Activated CD8-positive, alpha-beta memory T cell treated with anti-CD3 and anti-CD28 coated beads for 24 hours (primary cell): Measurements from ENCODE around the gene SPATA45.
A peak's percentile ranks its signal among the peaks of the same experiment; 100 is the strongest.

ENCODE experiments used
- DNase-seq: peaks from one replicate; pipeline ENCODE4 v3.0.0-alpha.2; 2020

Gene SPATA45

DNA sequence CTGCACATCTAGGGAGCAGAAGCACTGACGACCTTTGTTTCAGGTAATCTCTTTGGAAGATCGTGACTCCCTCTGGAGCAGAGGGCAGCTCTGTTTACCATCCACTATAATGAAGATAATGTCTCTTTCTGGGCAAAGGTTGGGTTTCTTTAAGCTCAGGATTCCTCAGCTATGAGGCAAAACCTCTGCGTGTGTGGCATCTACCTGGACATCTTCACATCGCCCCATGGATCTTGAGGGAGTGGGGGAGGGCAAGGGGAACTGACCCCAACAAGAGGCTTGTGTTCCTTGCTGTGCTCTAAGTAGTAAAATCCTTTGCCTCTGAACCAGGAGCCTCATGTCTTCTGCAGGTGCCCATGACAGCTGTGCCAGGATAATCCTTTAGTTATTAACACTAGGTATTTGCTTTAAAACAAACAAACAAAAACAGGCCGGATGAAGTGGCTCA lies 19.6 kb downstream of the SPATA45 start:
- no peak for DNase-seq

DNA sequence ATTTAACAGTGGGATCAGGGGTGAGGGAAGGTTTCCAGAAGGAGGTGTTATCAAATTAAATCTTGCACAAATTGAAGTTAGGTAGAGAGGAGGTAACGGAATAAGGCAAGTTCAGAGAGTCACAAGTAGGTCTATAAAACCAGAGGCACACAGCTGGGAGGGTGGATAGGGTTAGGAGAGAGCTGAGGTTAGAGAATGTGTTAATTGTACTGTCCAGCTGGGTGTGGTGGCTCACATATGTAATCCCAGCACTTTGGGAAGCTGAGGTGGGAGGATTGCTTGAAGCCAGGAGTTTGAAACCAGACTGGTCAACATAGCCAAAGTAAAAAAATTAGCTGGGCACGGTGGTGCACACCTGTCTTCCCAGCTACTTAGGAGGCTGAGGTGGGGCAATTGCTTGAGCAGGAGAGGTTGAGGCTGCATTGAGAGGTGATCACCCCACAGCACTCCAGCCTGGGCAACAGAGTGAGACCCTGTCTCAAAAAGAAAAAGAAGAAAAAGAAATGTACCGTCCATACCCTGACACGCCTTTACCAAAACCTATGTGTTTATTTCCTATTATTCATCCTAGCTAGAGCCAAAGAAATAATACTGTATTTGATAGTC lies 20.2 kb downstream of the SPATA45 start:
- DNase-seq = no peak

DNA sequence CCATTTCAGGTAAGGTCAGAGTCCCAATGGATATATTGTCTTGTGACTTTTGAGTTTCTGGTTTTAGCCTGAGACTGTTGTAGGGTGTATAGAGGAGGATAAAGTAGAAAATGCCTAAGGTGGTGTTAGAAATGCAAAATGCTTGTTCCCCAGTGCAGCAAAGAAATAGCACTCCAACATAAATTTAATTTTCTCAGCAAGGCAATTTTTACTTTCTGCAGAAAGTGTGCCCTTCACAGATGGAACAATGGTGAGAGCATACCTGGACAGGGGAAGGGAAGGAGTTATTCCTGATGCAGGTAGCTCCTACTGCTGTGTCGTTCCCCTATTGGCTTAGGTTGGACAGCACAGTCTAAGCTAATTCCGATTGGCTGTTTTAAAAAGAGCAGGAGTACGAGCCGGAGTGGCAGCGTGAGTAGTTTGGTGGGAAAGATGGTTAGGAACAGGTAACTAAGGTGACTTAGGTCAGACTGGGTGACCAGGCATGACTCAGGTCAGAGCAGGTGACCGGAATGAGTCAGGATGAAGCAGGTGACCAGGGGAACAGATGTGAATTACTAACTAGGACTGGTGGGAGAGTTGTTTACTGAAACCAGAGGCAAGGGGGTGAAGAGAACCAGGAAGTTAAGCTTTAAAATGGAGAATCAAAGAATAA lies 21.5 kb downstream of the SPATA45 start:
- DNase-seq = no peak

DNA sequence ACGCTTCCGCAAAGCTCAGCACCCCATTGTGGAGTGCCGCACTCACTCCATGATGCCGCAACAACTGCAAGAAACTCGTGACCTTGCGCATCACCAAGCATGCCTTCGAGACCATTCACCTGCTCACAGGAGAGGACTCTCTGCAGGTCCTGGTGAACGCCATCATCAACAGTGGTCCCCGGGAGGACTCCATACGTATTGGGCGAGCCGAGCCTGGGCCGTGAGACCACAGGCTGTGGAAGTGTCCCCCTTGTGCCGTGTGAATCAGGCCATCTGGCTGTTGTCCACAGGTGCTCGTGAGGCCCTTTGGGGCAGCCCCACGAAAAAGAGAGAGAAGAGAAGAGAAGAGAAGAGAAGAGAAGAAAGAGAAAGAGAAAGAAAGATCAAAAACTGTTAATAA lies 23.2 kb downstream of the SPATA45 start:
- DNase-seq = no peak

DNA sequence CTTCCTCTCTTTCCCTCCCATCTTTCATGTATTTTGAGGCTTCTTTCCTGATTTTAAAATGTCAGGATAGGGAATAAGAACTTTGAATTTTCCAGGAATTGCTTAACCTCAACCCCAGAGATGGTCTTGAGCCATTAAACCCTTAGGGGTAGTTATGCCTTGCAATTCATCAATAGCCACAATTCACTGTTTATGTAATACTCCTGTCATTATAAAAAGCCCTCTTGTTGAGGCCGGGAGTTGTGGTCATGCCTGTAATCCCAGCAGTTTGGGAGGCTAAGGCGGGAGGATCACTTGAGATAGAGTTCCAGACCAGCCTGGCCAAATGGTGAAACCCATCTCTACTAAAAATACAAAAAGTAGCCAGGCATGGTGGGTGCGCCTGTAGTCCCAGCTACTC lies 24.5 kb downstream of the SPATA45 start:
- no peak for DNase-seq

DNA sequence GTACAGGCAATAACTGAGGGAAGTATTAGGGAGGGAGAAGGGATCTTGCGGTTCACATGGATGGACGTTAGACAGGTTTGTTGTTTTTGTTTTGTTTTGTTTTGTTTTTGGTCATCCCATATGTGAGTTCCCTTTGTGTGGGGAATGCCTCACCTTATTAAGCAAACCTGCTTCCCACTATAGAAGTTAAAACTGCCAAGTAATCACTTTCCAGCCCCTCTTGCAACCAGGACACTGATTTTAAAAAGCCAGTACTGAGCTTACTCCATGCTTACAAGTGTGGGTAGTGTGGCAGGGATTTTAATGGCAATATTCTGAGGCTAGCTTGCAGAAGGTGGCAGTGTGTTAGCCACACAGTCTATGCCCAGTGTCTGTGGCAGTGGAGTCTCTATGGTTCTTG lies 26.5 kb downstream of the SPATA45 start:
- no peak for DNase-seq

DNA sequence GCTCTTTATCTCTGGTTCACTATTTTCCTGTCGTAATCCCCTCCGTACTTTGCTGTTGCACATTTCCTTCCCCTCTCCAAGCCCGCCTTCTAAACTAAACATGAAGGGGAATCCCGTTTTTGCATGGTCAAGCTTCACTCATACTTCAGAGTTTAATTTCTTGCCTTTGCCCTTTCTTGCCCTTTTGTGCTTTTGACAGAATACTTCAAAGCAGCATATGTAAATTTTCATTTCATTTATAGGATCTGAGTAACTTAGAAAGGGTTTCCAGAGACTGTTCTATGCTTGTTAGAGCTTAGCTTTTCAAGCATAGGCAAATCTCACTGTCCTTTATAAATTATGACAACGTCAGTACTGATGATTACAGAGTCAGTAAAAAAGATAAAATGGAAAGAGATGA lies 27.7 kb downstream of the SPATA45 start:
- DNase-seq = no peak

DNA sequence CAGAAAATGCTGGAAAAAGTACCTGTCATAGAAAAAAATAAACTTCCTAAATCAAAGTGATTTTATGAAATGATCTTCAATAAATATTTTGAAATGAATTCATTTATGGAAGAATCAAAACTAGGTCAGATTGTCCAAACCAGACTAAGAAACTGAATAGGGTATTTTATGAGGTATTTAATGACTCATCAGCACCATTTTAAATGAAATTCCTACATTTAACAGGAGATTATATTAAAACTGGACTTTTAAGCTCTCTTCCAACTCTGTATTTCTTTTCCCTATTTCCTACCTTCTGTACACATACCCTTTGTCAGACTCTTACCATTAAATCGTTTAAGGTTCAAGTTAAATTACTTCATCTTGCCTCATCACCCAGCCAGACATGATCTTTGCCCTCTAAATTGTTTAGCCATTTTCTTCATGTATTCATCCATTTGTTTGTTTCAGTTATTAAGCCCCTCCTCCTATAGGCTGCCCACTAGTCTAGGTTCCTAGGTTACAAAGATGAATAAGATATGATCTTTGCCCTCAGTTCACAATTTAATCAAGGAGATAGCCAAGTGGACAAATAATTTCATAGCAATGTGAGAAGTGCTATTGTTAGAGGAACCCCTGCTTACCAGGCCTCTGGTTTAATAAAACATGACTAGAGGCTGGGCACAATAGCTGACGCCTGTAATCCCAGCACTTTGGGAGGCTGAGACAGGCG lies 30.7 kb downstream of the SPATA45 start:
- no peak for DNase-seq

DNA sequence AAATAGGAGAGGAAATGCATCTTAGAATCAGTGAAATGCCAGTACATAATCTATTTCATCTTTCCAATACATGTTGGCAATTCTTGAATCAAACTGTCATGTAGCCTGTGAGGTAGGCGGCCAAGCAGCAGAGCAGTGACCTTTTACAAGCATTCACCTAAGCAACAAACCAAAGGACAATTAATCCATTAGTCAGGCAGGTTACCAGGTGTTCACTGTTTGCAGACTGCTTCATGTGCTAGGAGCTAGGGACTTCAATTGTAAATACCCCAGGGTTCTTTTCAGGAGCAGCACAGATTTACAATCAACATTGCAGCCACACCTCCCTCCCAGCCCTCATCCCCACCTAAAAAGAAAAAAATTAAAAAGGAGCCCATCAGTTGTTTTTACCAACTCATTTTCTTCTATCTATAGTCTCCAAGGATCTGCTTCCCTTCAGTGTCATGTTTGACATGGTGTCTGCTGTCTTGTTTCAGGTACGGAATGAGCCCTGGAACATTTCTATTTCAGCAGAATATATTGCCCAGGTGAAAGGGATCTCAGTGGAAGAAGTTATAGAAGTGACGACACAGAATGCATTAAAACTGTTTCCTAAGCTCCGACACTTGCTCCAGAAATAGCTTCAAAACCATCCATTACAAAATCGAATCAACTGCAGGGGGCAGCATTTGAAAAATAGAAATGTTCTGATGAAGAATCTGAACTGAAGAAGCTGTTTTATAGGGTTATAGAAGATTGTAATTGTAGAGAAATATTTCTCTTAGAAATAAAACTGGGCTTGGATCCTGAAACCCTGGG lies 32.7 kb downstream of the SPATA45 start:
- DNase-seq = no peak

DNA sequence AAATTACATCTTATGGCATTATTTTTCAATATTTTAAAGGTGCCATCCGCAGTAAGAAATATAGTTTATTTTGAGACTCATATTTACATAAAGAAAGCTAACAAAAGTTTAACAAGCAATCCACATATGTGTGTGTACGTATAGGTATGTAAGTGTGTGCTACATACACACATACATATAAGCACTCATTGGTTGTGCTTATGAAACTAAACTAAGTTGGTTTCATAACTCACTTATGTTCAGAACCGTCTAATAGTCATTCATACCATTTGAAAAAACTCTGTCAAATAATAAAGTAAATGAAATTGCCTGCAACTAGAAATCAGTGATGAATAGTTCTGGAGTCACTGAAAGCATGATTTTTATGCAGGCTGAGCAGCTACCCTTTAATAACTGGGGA lies 41.7 kb downstream of the SPATA45 start:
- DNase-seq = no peak

DNA sequence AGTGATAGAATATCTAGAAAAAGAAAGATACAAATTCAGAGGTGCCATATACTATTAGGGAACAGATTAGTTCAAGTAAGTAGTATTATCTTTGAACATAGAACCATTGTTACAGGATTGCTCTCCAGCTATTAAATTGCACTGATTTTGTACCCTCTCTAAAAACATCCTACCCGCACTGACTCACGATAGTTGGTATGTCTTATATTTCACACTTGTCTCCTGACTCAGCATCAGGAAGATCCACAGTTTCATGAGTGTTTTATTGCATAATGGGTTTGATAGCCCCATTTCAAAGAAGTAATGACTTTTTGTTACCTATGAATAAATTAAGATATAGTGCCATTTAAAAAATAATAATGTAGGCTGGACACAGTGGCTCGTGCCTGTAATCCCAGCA lies 49.8 kb downstream of the SPATA45 start:
- DNase-seq = no peak

DNA sequence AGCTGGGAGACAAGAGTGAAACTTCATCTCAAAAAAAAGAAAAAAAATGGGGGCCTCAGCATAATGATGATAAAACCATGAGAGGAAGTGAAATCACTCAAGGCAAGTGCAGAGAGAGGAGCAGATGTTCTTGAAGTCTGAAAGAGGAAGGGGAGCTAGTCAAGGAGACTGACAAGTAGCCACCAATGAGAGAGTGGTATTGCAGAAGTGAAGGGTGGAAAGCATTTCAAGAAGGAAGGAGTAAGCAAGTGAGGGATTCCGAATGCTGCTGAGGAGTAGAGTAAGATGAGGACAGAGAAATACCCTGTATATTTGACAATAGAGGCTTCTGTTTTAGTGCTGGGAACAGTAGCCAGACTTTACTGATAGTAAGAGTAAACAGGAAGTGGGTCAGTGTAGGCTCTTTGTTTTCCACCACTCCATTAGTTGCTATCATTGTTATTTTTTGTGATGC lies 52.9 kb downstream of the SPATA45 start:
- no peak for DNase-seq

DNA sequence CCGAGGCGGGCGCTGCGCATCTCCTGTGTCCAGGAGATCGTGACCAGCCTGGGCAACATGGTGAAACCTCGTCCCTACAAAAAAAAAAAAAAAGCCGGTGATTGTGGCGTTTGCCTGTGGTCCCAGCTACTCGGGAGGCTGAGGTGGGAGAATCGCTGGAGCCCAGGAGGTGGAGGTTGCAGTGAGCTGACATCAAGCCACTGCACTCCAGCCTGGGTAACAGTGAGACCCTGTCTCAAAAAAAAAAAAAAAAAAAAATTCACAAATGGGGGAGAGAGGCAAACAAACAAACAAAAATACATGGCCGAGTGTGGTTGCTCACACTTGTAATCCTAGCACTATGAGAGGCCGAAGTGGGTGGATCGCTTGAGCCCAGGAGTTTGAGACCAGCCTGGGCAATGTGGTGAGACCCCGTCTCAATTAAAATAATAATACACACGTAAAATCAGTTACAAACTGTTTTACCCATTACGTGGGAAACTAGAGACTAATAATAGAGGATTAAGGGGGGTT lies 55.0 kb downstream of the SPATA45 start:
- DNase-seq = peak; percentile 76

DNA sequence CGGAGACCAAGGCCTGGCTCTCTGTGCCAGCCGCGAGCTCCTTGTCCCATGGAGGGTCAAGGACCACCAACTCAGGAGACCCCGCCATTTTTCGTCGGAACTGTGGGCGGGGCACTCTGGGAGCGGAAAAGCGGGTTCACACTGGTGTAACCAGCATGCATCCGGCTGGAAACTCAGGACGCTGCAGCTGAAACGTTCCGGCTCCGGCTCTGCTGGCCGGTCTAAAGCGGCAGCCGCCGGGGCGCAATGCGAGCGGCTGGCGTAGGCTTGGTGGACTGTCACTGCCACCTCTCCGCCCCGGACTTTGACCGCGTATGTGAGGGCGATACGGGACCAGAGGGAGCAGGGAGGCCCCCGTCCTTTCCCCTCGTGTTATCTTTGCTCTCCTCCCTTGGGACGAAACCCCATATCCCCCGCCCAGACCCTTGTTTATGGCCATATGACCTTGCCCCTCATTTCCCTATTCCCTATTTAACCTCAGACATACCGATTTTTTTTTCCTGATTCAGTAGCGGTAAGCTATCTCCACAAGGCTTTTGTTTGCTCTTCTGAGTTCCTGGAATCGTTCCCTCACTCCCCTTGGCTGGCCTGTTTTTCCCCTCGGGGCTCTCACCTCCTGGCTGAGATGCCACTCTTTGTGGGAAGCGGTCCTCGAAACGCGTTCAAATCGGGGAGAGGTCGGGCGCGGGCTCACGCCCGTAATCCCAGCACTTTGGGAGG lies 55.6 kb downstream of the SPATA45 start, which contains the start of the genes NSL1 and TATDN3:
Gene NSL1 (minus strand): TSS at position 102 of the 720 bp plus-strand sequence. CDS start 14 bp downstream, at position 88.
Gene TATDN3 (plus strand): TSS at position 219 of the 720 bp plus-strand sequence. CDS start 28 bp downstream, at position 247.
- peak; percentile 100 for DNase-seq

DNA sequence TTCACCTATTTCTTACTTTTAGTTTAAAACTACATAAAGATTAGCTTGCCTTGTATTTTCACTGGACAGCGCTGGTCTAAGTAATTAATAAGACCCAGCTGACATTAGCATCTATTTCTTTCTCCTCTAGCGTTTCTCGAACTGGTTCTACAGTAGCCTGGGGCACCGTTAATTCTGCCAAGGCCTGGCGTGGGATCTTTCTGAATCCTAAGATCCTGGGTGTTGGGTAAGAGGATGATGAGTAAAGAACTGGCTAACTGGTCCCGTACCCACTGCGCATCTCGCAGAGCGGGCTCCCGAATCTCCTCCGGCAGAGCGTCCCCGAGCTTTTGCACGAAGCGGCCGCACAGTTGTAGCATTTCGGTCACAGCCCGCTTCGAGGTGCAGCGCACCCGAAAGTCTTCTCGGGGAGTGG lies 56.2 kb downstream of the SPATA45 start:
- no peak for DNase-seq

DNA sequence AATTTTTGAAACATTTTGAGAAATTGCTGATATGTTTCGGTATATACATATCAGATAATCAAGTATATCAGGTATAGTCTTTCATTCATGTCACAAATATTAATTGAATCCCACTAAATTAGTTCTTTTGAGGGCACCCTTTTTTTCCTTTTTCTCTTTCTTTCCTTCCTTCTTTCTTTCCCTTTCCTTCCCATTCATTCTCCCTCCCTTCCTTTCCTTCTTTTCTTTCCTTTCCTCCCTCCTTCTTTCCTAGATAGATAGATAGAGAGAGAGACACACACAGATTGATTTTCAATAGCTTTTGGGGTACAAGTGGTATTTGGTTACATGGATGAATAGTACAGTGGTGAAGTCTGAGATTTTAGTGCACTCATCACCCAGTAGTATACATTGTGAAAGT lies 61.6 kb downstream of the SPATA45 start:
- no peak for DNase-seq

DNA sequence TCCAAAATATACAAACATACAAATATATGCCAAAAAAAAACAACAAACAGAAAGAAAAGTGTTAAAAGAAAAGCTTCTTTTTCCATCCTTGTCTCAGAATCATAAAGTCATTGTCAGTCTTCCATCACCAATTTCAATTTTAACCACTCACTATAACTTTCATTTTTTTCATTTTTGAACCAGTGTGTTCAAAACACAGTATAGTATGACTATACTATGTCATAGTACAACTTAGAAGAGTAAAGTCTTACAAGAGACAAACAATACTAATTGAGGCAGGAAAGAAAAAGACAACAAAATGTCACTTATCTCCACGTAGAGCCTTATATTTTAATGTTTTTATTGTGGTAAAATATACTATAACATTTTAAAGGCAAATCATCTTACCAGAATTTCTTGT lies 63.5 kb downstream of the SPATA45 start:
- no peak for DNase-seq

DNA sequence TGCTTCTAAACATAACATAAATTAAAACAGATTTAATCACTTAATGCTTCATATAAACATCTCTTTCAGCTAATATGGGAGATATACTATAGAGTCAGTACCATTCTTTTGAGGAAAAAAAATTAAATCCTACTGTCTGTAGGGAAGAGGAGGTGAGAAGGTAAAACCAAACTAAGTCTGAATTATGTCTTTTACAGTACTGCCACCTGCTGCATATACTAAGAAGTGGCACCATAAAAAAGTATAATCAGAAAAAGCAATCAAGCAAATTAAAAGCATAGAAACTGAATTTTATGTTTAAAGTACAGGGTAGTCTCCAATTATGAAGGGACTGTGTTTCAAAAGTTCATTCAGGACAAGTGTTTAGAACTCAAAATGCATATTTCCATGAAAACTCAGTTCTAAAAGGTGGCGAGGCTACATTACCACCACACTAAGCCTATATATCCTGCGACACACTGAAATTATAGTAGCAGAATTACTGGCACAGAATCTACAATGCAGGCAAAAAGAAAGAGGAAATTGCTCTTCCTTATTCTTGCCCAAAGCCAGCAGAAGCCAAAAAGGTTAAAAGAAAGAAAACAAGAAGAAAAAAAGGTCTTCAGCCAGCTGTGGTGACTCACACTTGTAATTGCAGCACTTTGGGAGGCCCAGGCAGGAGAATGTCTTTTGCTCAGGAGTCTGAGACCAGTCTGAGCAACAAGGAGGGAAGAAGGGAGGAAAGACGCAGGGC lies 64.9 kb downstream of the SPATA45 start:
- no peak for DNase-seq

DNA sequence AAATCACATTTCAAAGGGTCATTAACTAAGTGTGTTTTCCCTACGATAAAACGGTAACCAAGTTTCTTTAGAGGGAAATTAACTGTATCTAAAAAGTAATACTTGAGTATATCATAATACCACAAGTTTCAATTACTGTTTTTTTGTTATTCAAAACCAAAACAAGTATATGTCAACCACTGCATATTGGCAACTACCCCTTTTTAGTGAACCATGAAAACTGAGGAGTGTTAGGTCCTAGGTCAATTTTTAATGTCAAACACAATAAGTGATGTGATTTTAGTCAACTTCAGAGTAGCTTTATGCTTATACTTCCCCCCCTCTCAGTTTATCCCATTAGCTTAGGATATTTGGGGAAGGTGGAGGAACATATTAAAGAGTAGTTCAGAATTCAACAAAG lies 66.2 kb downstream of the SPATA45 start:
- DNase-seq = no peak

DNA sequence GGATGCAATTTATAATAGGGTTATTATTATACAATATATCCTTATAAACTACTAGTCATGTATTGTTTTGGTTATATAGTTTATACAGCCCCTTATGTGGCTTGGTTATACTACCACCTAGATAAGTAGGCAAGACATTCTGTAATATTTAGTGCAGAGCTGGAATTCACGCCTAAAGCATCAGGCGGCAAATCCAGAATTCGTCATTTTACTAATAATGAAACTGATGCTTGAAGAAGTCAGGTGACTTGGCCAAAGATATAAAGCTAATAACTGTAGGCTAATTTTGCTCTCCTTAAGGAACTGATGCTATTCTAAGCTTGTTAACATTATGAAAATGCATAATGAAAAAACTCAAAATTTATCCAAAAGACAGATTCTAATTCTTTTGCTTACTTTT lies 66.7 kb downstream of the SPATA45 start:
- DNase-seq = no peak
